ENCODE measurements around the gene COL24A1.
"Not testable (repeated sequence)": the region's sequence is repeated elsewhere in the genome, so short reads cannot be mapped to it uniquely, and the experiment has no call there.

Gene COL24A1

GRCh38 chr1:85863639-85864038, 292.9 kb downstream of the COL24A1 start:
- DNase-seq, ATAC-seq, H3K4me1 Mint-ChIP-seq, H3K4me3 Mint-ChIP-seq, H3K27me3 Mint-ChIP-seq, H3K27ac Mint-ChIP-seq, H3K9me3 Mint-ChIP-seq: not testable (repeated sequence)

GRCh38 chr1:85862456-85862855, 294.1 kb downstream of the COL24A1 start:
- no peaks in the 10 kb centered on the region for H3K27me3 Mint-ChIP-seq
- H3K4me1 Mint-ChIP-seq = no peaks in the 10 kb centered on the region
- no peak overlapping the region for H3K27ac Mint-ChIP-seq
- ATAC-seq = no peak
- H3K9me3 Mint-ChIP-seq = no peaks in the 10 kb centered on the region
- H3K4me3 Mint-ChIP-seq = no peak overlapping the region
- no peak for DNase-seq

- ATAC-seq (no peak), DNase-seq (no peak)
- Mint-ChIP-seq H3K27me3 (peaks cover 16% of the 10 kb centered on the region), H3K27ac (no peak overlapping the region), H3K4me1 (no peaks in the 10 kb centered on the region), H3K4me3 (no peak overlapping the region), H3K9me3 (peaks cover 0 to 6% of the 10 kb centered on the region in 2 donors)
Measured at GRCh38 chr1:85857991-85858390, 298.6 kb downstream of the COL24A1 start.

- Mint-ChIP-seq H3K27ac (no peak overlapping the region), H3K27me3 (no peaks in the 10 kb centered on the region), H3K9me3 (no peaks in the 10 kb centered on the region), H3K4me3 (no peak overlapping the region), H3K4me1 (no peaks in the 10 kb centered on the region)
- DNase-seq (no peak), ATAC-seq (no peak)
Measured at GRCh38 chr1:85850238-85850637, 306.3 kb downstream of the COL24A1 start.

- H3K4me1 Mint-ChIP-seq = no peaks in the 10 kb centered on the region
- no peak overlapping the region for H3K4me3 Mint-ChIP-seq
- no peak for ATAC-seq
- no peak overlapping the region for H3K27ac Mint-ChIP-seq
- no peaks in the 10 kb centered on the region for H3K27me3 Mint-ChIP-seq
- no peaks in the 10 kb centered on the region for H3K9me3 Mint-ChIP-seq
- DNase-seq = no peak
Measured at GRCh38 chr1:85849660-85850059, 306.9 kb downstream of the COL24A1 start.

GRCh38 chr1:85847356-85847755, 309.2 kb downstream of the COL24A1 start:
- Mint-ChIP-seq H3K27me3 (no peaks in the 10 kb centered on the region), H3K9me3 (no peaks in the 10 kb centered on the region), H3K27ac (no peak overlapping the region), H3K4me1 (no peaks in the 10 kb centered on the region), H3K4me3 (no peak overlapping the region)
- ATAC-seq (no peak), DNase-seq (no peak)

- no peak overlapping the region for H3K4me3 Mint-ChIP-seq
- no peaks in the 10 kb centered on the region for H3K27me3 Mint-ChIP-seq
- ATAC-seq = no peak
- H3K27ac Mint-ChIP-seq = no peak overlapping the region
- no peak for DNase-seq
- H3K9me3 Mint-ChIP-seq = no peaks in the 10 kb centered on the region
- H3K4me1 Mint-ChIP-seq = no peaks in the 10 kb centered on the region
Measured at GRCh38 chr1:85846706-85847105, 309.9 kb downstream of the COL24A1 start.

GRCh38 chr1:85839459-85839858, 317.1 kb downstream of the COL24A1 start:
- no peak overlapping the region for H3K4me3 Mint-ChIP-seq
- H3K27me3 Mint-ChIP-seq = no peaks in the 10 kb centered on the region
- DNase-seq (no peak), ATAC-seq (no peak)
- no peak overlapping the region for H3K27ac Mint-ChIP-seq
- H3K4me1 Mint-ChIP-seq = no peaks in the 10 kb centered on the region
- H3K9me3 Mint-ChIP-seq = no peaks in the 10 kb centered on the region

GRCh38 chr1:85838238-85838637, 318.3 kb downstream of the COL24A1 start:
- no peak overlapping the region for H3K27ac Mint-ChIP-seq
- no peaks in the 10 kb centered on the region for H3K27me3 Mint-ChIP-seq
- no peaks in the 10 kb centered on the region for H3K4me1 Mint-ChIP-seq
- H3K4me3 Mint-ChIP-seq = no peak overlapping the region
- ATAC-seq (no peak), DNase-seq (no peak)
- peaks cover 0 to 5% of the 10 kb centered on the region in 2 donors for H3K9me3 Mint-ChIP-seq

GRCh38 chr1:85836736-85837135, 319.8 kb downstream of the COL24A1 start:
- DNase-seq (no peak), ATAC-seq (no peak)
- no peak overlapping the region for H3K4me3 Mint-ChIP-seq
- no peaks in the 10 kb centered on the region for H3K27me3 Mint-ChIP-seq
- no peak overlapping the region for H3K27ac Mint-ChIP-seq
- H3K9me3 Mint-ChIP-seq = peaks cover 0 to 5% of the 10 kb centered on the region in 2 donors
- no peaks in the 10 kb centered on the region for H3K4me1 Mint-ChIP-seq

GRCh38 chr1:85833165-85833564, 323.4 kb downstream of the COL24A1 start:
- not testable (repeated sequence) for H3K4me3 Mint-ChIP-seq, H3K9me3 Mint-ChIP-seq, H3K27ac Mint-ChIP-seq, ATAC-seq, H3K4me1 Mint-ChIP-seq, H3K27me3 Mint-ChIP-seq, DNase-seq

- no peak for ATAC-seq
Measured at GRCh38 chr1:85830837-85831236, 325.7 kb downstream of the COL24A1 start.

GRCh38 chr1:85824066-85824840, 332.3 kb downstream of the COL24A1 start:
- ATAC-seq (no peak), DNase-seq (no peak)
- Mint-ChIP-seq H3K4me1 (no peaks in the 10 kb centered on the region), H3K4me3 (no peak overlapping the region), H3K9me3 (peaks cover 0 to 5% of the 10 kb centered on the region in 2 donors), H3K27me3 (no peaks in the 10 kb centered on the region), H3K27ac (no peak overlapping the region)

More at GRCh38 chr1:85830837-85831236, 325.7 kb downstream of the COL24A1 start:
- peaks cover 5% of the 10 kb centered on the region in 2 donors for H3K9me3 Mint-ChIP-seq
- H3K27ac Mint-ChIP-seq = no peak overlapping the region
- no peak overlapping the region for H3K4me3 Mint-ChIP-seq
- DNase-seq = no peak
- no peaks in the 10 kb centered on the region for H3K27me3 Mint-ChIP-seq
- no peaks in the 10 kb centered on the region for H3K4me1 Mint-ChIP-seq

GRCh38 chr1:85822696-85823095, 333.9 kb downstream of the COL24A1 start:
- ATAC-seq (no peak), DNase-seq (no peak)
- H3K27me3 Mint-ChIP-seq = no peaks in the 10 kb centered on the region
- no peaks in the 10 kb centered on the region for H3K4me1 Mint-ChIP-seq
- peaks cover 0 to 2% of the 10 kb centered on the region in 2 donors for H3K9me3 Mint-ChIP-seq
- H3K4me3 Mint-ChIP-seq = no peak overlapping the region
- no peak overlapping the region for H3K27ac Mint-ChIP-seq

- Mint-ChIP-seq H3K9me3 (no peaks in the 10 kb centered on the region), H3K4me1 (no peaks in the 10 kb centered on the region), H3K4me3 (no peak overlapping the region), H3K27me3 (no peaks in the 10 kb centered on the region), H3K27ac (no peak overlapping the region)
- DNase-seq (no peak), ATAC-seq (no peak)
Measured at GRCh38 chr1:85818371-85818770, 338.2 kb downstream of the COL24A1 start.

- H3K27ac Mint-ChIP-seq = no peak overlapping the region
- ATAC-seq = no peak
- H3K4me1 Mint-ChIP-seq = no peaks in the 10 kb centered on the region
Measured at GRCh38 chr1:85816606-85817005, 340.0 kb downstream of the COL24A1 start.

GRCh38 chr1:85815906-85816305, 340.7 kb downstream of the COL24A1 start:
- ATAC-seq = no peak
- Mint-ChIP-seq H3K27ac (no peak overlapping the region), H3K27me3 (no peaks in the 10 kb centered on the region), H3K4me3 (no peak overlapping the region), H3K9me3 (no peaks in the 10 kb centered on the region), H3K4me1 (no peaks in the 10 kb centered on the region)
- no peak for DNase-seq

More at GRCh38 chr1:85816606-85817005, 340.0 kb downstream of the COL24A1 start:
- H3K4me3 Mint-ChIP-seq = no peak overlapping the region
- no peak for DNase-seq
- no peaks in the 10 kb centered on the region for H3K9me3 Mint-ChIP-seq
- H3K27me3 Mint-ChIP-seq = no peaks in the 10 kb centered on the region

Measured in stimulated activated naive CD8-positive, alpha-beta T cell treated with anti-CD3 and anti-CD28 coated beads, Interleukin-15, amount 100 ng/mL, for 72 hours (primary cell).